Prostate gland (tissue), 2 donors: ENCODE results near the gene EED.

Source experiments
- POLR2A ChIP-seq: fragments of 450-650 bp; IDR thresholded peaks from one replicate; pipeline ENCODE4 v1.6.1; 2016; ENCODE audit warnings: antibody characterized with exemption, mild to moderate bottlenecking
- POLR2AphosphoS5 ChIP-seq: sonication (generic); formaldehyde crosslinking; IDR thresholded peaks from one replicate; pipeline ENCODE4 v1.6.1; 2017; ENCODE audit warnings: antibody characterized with exemption
- TF ChIP-seq, protein P1 (sequence below), 4 experiments: fragments of 200-600 bp in 2 of 4; fragments of 450-650 bp in 2 of 4; sonication (generic) in 2 of 4; IDR thresholded peaks; 1 replicate in 3 of 4; 2 replicates in 1 of 4; pipeline ENCODE4 v1.5.1; 2016 to 2019; ENCODE audit warnings: antibody characterized with exemption in 4 of 4, mild to moderate bottlenecking in 2 of 4, moderate library complexity in 2 of 4

DNA sequence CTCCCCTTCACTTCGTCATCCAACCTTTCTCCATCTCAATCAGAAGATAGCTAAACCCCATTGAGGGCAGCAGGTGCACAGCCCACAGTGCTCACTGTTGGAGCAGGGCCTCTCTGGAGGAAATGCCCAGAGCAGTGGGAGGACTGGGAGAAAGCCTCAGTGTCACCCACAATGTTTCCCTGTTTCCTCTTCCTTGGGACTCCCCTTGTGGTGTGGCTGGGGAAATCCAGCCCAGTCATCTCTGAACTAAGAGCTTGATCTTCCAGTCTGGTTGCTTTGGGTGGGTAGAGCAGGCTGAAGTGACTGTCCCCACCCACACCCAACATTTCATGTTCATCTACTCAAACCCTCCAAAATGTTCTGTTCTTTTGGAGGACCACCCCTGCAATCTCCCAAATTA lies 29.8 kb upstream of the EED start:
- TF ChIP-seq, protein P1, sequence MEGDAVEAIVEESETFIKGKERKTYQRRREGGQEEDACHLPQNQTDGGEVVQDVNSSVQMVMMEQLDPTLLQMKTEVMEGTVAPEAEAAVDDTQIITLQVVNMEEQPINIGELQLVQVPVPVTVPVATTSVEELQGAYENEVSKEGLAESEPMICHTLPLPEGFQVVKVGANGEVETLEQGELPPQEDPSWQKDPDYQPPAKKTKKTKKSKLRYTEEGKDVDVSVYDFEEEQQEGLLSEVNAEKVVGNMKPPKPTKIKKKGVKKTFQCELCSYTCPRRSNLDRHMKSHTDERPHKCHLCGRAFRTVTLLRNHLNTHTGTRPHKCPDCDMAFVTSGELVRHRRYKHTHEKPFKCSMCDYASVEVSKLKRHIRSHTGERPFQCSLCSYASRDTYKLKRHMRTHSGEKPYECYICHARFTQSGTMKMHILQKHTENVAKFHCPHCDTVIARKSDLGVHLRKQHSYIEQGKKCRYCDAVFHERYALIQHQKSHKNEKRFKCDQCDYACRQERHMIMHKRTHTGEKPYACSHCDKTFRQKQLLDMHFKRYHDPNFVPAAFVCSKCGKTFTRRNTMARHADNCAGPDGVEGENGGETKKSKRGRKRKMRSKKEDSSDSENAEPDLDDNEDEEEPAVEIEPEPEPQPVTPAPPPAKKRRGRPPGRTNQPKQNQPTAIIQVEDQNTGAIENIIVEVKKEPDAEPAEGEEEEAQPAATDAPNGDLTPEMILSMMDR (IDR thresholded peaks at IDR 0.05): no peak
- TF ChIP-seq POLR2A (no peak), POLR2AphosphoS5 (no peak)
